Progenitor cell of endocrine pancreas (in vitro differentiated cells): Measurements from ENCODE around the gene HORMAD2. TPM values are rescaled to one million over a fixed set of nuclear protein-coding genes. Genes with fewer than 3 reads are reported as not detected.
"Not testable (repeated sequence)": the region's sequence is repeated elsewhere in the genome, so short reads cannot be mapped to it uniquely, and the experiment has no call there.

Source experiments
- DNase-seq: peaks from one replicate; pipeline ENCODE4 v3.0.0; 2021; ENCODE audit warnings: low spot score; ENCODE audit not compliant: unreplicated experiment
- H3K27ac Mint-ChIP-seq: 2 replicates; pipeline ENCODE4 v1.8.0; 2021; ENCODE audit warnings: mild to moderate bottlenecking, moderate library complexity, mixed read lengths
- H3K27me3 Mint-ChIP-seq: 2 replicates; pipeline ENCODE4 v1.8.0; 2021; ENCODE audit warnings: mixed read lengths
- H3K36me3 Mint-ChIP-seq: 2 replicates; pipeline ENCODE4 v1.8.0; 2022; ENCODE audit warnings: mixed read lengths; ENCODE audit not compliant: insufficient read depth
- H3K4me1 Mint-ChIP-seq: 2 replicates; pipeline ENCODE4 v1.8.0; 2021; ENCODE audit warnings: low read depth, mixed read lengths
- H3K4me3 Mint-ChIP-seq: 2 replicates; pipeline ENCODE4 v1.8.0; 2021; ENCODE audit warnings: low read depth, mild to moderate bottlenecking, moderate library complexity, mixed read lengths
- H3K9me3 Mint-ChIP-seq: 2 replicates; pipeline ENCODE4 v1.8.0; 2021; ENCODE audit warnings: low read depth, mixed read lengths
- total RNA-seq: library from RNA; stranded (reverse); gene quantifications from 2 replicates; pipeline ENCODE4 v1.2.1, GENCODE V29; 2021
- TF ChIP-seq, protein P1 (sequence below): fragments of 200-600 bp; sonication (generic); IDR thresholded peaks from one replicate; pipeline ENCODE4 v1.5.0; 2021; ENCODE audit warnings: antibody characterized with exemption, mild to moderate bottlenecking; ENCODE audit not compliant: unreplicated experiment

The HORMAD2 gene
- total RNA-seq, 1 donor from 2014 or later = not detected

DNA sequence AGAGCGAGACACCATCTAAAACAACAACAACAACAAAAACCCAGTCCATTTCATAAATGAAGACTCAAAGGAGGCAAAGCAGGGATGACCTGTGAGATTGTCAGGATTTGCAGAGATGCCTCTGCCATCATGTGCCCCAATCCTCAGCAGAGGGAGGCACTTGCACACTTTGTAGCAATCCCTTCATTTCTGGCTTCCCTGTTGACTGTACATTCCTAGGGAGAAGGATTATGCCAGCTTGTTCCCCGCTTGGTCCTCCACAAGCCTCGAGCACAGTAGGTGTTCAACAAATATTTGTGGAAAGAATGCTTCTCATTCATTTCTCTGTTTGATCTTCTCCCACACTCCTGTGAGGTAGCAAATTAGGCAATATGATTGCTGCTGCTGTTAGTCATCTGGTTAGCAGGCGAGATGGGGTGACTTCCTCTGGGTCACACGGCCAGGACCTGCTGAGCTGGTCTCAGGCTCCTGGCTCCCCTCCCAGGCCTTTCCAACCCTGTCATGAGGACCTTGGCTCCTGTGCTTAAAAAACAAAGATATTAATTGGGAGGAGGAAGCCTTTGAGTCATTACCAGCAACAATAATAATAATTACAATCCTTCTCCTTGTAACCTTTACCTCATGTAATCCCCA lies 132.2 kb downstream of the HORMAD2 start:
- Mint-ChIP-seq H3K9me3 (no peaks in the 10 kb centered on the region), H3K4me1 (peaks cover 12% of the 10 kb centered on the region), H3K27ac (no peak overlapping the region), H3K4me3 (no peak overlapping the region), H3K36me3 (no peaks in the 10 kb centered on the region), H3K27me3 (peaks cover 31% of the 10 kb centered on the region)
- no peak for DNase-seq
- TF ChIP-seq, protein P1, sequence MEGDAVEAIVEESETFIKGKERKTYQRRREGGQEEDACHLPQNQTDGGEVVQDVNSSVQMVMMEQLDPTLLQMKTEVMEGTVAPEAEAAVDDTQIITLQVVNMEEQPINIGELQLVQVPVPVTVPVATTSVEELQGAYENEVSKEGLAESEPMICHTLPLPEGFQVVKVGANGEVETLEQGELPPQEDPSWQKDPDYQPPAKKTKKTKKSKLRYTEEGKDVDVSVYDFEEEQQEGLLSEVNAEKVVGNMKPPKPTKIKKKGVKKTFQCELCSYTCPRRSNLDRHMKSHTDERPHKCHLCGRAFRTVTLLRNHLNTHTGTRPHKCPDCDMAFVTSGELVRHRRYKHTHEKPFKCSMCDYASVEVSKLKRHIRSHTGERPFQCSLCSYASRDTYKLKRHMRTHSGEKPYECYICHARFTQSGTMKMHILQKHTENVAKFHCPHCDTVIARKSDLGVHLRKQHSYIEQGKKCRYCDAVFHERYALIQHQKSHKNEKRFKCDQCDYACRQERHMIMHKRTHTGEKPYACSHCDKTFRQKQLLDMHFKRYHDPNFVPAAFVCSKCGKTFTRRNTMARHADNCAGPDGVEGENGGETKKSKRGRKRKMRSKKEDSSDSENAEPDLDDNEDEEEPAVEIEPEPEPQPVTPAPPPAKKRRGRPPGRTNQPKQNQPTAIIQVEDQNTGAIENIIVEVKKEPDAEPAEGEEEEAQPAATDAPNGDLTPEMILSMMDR = no peak

- no peak for DNase-seq
- TF ChIP-seq, protein P1 = no peak
- no peaks in the 10 kb centered on the region for H3K9me3 Mint-ChIP-seq
- H3K4me1 Mint-ChIP-seq = peaks cover 12% of the 10 kb centered on the region
- H3K27ac Mint-ChIP-seq = no peak overlapping the region
- peaks cover 29% of the 10 kb centered on the region for H3K27me3 Mint-ChIP-seq
- no peaks in the 10 kb centered on the region for H3K36me3 Mint-ChIP-seq
- H3K4me3 Mint-ChIP-seq = no peak overlapping the region
These were observed 132.8 kb downstream of the HORMAD2 start for GRCh38 chr22:30212996-30213441.

DNA sequence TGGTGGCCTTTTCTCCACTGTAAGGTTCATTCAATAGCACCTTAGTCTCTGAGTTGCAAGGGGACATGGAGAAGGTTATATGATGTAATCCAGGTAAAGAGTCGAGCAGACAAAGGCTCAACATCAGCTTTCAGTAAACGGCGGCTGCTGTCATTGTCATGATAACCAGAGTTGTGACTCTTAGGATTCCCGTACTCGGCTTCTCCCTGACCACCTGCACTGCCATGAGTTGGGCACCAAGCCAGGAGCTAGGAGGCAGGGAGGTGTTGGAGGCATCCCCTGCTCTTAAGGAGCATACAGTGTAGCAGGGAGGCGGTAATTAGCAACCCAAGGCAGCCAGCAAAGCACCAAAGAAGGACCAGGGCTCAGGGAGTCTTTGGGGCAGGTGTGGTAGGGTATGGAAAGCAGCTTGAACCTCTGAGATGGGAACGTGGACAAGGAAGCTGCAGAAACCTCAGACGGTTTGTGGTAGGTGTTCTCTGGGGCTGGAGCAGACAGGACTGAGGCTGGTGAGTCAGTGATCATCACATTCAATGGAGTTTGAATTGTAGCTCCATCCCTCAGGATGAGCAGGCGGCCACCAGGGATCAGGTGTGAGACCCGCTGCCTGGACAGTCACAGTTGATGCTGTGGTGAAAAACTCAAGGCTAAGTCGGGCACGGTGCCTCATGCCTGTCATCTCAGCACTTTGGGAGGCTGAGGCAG lies 134.6 kb downstream of the HORMAD2 start:
- H3K4me1 Mint-ChIP-seq = peaks cover 9% of the 10 kb centered on the region
- TF ChIP-seq, protein P1 = no peak
- no peaks in the 10 kb centered on the region for H3K36me3 Mint-ChIP-seq
- H3K9me3 Mint-ChIP-seq = no peaks in the 10 kb centered on the region
- DNase-seq = no peak
- H3K4me3 Mint-ChIP-seq = no peak overlapping the region
- peak overlapping the region; percentile 84 for H3K27ac Mint-ChIP-seq
- H3K27me3 Mint-ChIP-seq = peaks cover 23% of the 10 kb centered on the region

- DNase-seq, H3K9me3 Mint-ChIP-seq, H3K4me3 Mint-ChIP-seq, H3K36me3 Mint-ChIP-seq, H3K4me1 Mint-ChIP-seq, H3K27ac Mint-ChIP-seq: not testable (repeated sequence)
- H3K27me3 Mint-ChIP-seq = peaks cover 26% of the 10 kb centered on the region
These were observed 136.0 kb downstream of the HORMAD2 start for GRCh38 chr22:30216272-30216671.

DNA sequence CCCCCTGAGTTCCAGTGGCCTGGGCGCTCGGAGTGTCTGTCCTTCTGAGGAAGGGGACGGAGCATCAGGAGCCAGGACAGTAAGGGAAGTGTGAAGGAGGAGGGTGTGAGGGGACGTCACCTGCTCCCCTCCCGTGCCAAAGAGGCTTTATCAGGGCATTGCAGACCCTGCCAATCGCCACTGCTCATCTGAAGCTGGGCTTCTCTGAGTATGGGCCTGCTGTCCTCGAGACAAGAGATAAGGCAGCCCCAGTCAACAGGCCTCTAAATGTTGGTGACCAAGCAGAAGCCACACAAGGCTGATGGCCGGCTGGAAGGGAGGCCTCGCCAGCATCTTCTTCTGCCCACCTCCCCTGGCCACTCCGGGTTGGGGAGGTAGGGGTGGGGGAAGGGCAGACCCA lies 136.4 kb downstream of the HORMAD2 start:
- no peak overlapping the region for H3K27ac Mint-ChIP-seq
- no peaks in the 10 kb centered on the region for H3K9me3 Mint-ChIP-seq
- TF ChIP-seq, protein P1 = no peak
- no peak for DNase-seq
- peaks cover 26% of the 10 kb centered on the region for H3K27me3 Mint-ChIP-seq
- no peaks in the 10 kb centered on the region for H3K36me3 Mint-ChIP-seq
- no peaks in the 10 kb centered on the region for H3K4me1 Mint-ChIP-seq
- H3K4me3 Mint-ChIP-seq = no peak overlapping the region
